Coronary artery (tissue), 2 donors: ENCODE measurements around the gene MICAL2.

Experiments used
- DNase-seq: peaks from one replicate; pipeline ENCODE4 v3.0.0-alpha.2; 2017; ENCODE audit warnings: low spot score
- H3K27ac ChIP-seq, 2 donors: fragments of 200-600 bp; sonication (generic); one replicate each; pipeline ENCODE4 v1.5.1; 2016 to 2019
- H3K4me3 ChIP-seq: fragments of 200-600 bp; sonication (generic); 2 replicates; pipeline ENCODE4 v1.5.1; 2016; ENCODE audit warnings: mild to moderate bottlenecking, moderate library complexity
- CTCF ChIP-seq: fragments of 200-600 bp; sonication (generic); IDR thresholded peaks from one replicate; pipeline ENCODE4 v1.5.1; 2019; ENCODE audit warnings: antibody characterized with exemption

Gene MICAL2

DNA sequence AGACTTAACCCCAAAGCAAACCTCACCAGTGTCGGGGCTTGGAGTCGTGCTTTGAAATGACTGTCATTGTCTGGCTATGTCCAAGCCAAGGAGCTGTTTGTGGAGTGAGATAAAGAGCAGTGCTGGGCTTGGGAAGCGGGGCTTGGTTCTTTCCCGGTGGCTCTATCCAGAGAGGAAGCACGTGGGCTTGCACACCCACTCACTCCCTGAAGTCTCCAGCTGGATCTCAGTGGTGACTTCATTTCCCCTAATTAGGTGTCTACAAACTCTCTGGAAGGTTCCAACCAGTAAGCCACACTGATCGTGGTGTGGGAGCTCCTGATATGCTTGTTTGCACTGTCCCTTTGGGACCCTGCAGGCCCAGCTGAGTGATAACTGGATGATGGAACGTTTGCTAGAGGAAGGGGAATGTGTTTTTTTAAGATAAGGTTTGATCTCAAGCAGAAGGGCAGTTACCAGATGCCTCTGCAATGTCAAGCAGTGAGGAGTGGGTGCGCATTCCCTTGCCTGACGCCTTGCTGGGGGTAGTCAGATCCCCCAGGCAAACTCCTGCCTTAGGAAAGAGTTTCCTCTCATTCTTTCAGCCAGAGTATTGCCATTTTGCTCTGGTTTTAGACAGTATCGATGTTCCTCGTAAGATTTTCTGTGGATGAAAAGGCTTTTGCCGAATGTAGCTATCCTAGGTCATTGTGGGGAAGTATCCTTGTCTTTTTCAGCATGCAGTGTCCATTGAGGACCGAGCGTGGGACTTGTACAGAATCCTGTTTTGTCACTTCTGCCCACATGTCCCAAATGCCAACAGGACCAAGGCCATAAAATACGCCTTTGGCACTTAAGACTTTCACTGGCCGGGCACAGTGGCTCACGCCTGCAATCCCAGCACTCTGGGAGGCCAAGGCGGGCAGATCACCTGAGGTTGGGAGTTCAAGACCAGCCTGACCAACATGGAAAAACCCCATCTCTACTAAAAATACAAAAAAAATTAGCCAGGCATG, 90.9 kb downstream of the MICAL2 start:
- TF ChIP-seq CTCF: no peak
- H3K4me3 ChIP-seq: no peak overlapping the region
- peak overlapping the region; percentile 90 to 95 for H3K27ac ChIP-seq
- peak; percentile 92 for DNase-seq

- no peak for DNase-seq
- TF ChIP-seq CTCF: no peak
- H3K27ac ChIP-seq: peak overlapping the region; percentile 90 to 95
- H3K4me3 ChIP-seq: no peak overlapping the region
Measured at GRCh38 chr11:12202661-12203310, 92.4 kb downstream of the MICAL2 start.

- DNase-seq: no peak
- Histone ChIP-seq H3K27ac (peak overlapping the region; percentile 46 to 66), H3K4me3 (no peak overlapping the region)
- no peak for TF ChIP-seq CTCF
Measured at GRCh38 chr11:12204506-12204905, 94.1 kb downstream of the MICAL2 start.

GRCh38 chr11:12205330-12205729, 94.9 kb downstream of the MICAL2 start:
- TF ChIP-seq CTCF: no peak
- Histone ChIP-seq H3K4me3 (no peak overlapping the region), H3K27ac (peak overlapping the region in 1 of 2 donors; percentile 70)
- no peak for DNase-seq

DNA sequence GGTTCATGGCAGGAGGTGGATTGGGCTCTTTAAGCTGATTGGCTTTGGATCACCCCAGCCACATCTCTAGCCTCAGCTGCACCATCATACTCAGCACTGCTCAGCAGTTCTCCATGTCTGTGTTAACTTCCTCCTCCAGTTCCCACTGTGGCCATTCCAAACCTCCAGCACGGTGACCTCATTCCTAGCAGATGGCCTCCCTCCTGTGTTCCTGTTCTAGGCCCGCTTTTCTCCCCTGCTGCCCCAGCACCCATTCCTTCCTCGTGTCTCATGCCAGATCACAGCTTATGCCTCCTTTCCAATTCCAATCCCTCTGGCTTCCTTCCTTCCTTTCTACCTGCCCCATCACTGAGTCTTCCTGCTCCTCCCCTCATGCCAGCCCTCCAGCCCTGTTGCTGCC, 96.1 kb downstream of the MICAL2 start:
- no peak for DNase-seq
- H3K27ac ChIP-seq: peak overlapping the region; percentile 40 to 70

GRCh38 chr11:12207384-12208150, 97.2 kb downstream of the MICAL2 start:
- H3K4me3 ChIP-seq: no peak overlapping the region

More for the DNA sequence above, 96.1 kb downstream of the MICAL2 start:
- no peak for TF ChIP-seq CTCF
- no peak overlapping the region for H3K4me3 ChIP-seq

More at GRCh38 chr11:12207384-12208150, 97.2 kb downstream of the MICAL2 start:
- no peak for DNase-seq
- peak overlapping the region; percentile 40 to 70 for H3K27ac ChIP-seq
- TF ChIP-seq CTCF: no peak
